Peyer's patch (tissue), 4 donors: ENCODE data around the gene FAM111A.

ENCODE experiments used
- CTCF ChIP-seq, 6 experiments: fragments of 450-650 bp in 4 of 6; fragments of 200-600 bp in 2 of 6; sonication (generic) in 1 of 6; IDR thresholded peaks; one replicate each; pipeline ENCODE4 v1.5.1; 2017 to 2019; ENCODE audit warnings: antibody characterized with exemption in 6 of 6, mild to moderate bottlenecking in 3 of 6, moderate library complexity in 1 of 6
- POLR2A ChIP-seq, 2 donors: fragments of 450-650 bp; IDR thresholded peaks; one replicate each; pipeline ENCODE4 v1.5.1; 2017; ENCODE audit warnings: antibody characterized with exemption in 2 of 2, mild to moderate bottlenecking in 2 of 2, moderate library complexity in 2 of 2

GRCh38 chr11:59112494-59112893, 30.2 kb upstream of the FAM111A start:
- TF ChIP-seq CTCF (IDR thresholded peaks at IDR 0.05) (no peak), POLR2A (IDR thresholded peaks at IDR 0.05) (no peak)
